C4-2B (cell line): ENCODE results near the gene PLCB4.

Source experiments
- CTCF ChIP-seq: fragments of 450-650 bp; conservative IDR thresholded peaks from 2 replicates; pipeline ENCODE4 v1.5.1; 2017; ENCODE audit warnings: mild to moderate bottlenecking
- ZFX ChIP-seq: fragments of 450-650 bp; IDR thresholded peaks from 2 replicates; pipeline ENCODE4 v1.6.1; 2017

- no peak for TF ChIP-seq CTCF
- no peak for TF ChIP-seq ZFX
These were observed 97.4 kb downstream of the PLCB4 start for GRCh38 chr20:9166153-9166780.
